ENCODE measurements around the gene AQP5. TPM values are rescaled to one million over a fixed set of nuclear protein-coding genes. Genes with fewer than 3 reads are reported as not detected.

The AQP5 gene
- not detected for total RNA-seq (2021; fragmentation: NEBNext Ultra II Directional; extraction: Animal tissue kit (Norgen Biotek cat#: 25700))
- long read RNA-seq = 0 reads

DNA sequence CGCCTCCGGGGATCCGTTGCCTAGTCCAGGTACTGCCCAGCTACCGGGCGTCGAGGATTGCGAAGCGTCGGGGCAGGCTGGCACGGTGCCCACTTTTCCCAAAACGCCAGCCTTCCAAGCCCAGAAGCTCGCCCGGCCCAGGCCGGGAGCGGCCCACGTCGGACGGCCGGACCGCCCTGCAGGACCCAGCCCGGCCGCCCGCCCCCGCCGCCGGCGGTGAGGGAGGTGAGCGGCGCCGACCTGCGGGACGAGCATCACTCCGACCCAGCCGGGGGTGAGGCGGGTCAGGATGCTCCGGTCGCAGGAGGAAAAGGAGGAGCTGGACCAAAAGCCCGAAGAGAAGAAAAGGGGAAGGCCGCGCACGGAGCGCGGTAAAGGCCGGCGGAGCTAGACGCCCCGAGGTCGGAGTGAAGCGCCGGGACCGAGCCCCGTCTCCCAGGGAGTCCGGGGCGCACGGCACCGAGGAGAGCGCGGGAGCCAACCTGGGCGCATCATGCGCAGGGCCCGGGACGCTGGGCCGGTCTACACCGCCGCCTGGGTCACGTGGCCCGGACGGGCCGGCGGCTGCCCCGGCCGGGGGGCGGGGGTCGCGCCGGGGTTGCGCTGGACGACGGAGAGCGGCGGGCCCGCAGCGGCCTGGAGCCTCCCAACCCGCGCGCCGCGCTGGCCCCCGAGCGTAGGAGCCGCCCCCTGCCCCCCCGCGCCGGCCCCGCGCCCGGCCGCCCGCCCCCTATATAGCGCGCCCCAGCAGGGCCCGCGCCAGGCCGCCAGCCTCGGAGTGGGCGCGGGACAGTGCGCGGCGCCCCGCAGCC is at the start of gene AQP5:
Gene AQP5, plus strand, starts transcription at position 762 of the 812 bp plus-strand sequence. CDS start 146 bp downstream, outside the sequence.
- no peak for DNase-seq
- Mint-ChIP-seq H3K9me3 (no peaks in the 10 kb centered on the region), H3K27ac (no peak within 1 kb of the TSS), H3K4me1 (ENCODE audit: low read depth) (peaks cover 18% of the 10 kb centered on the region), H3K27me3 (ENCODE audit: insufficient read depth) (peaks cover 31% of the 10 kb centered on the region), H3K4me3 (peak within 1 kb of the TSS; percentile 52), H3K36me3 (ENCODE audit: low read depth) (peaks cover 6% of the 10 kb centered on the region; the same call in 1 of the 2 replicates)
- TF ChIP-seq, protein P1, sequence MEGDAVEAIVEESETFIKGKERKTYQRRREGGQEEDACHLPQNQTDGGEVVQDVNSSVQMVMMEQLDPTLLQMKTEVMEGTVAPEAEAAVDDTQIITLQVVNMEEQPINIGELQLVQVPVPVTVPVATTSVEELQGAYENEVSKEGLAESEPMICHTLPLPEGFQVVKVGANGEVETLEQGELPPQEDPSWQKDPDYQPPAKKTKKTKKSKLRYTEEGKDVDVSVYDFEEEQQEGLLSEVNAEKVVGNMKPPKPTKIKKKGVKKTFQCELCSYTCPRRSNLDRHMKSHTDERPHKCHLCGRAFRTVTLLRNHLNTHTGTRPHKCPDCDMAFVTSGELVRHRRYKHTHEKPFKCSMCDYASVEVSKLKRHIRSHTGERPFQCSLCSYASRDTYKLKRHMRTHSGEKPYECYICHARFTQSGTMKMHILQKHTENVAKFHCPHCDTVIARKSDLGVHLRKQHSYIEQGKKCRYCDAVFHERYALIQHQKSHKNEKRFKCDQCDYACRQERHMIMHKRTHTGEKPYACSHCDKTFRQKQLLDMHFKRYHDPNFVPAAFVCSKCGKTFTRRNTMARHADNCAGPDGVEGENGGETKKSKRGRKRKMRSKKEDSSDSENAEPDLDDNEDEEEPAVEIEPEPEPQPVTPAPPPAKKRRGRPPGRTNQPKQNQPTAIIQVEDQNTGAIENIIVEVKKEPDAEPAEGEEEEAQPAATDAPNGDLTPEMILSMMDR (IDR thresholded peaks at IDR 0.05) = no peak

- H3K4me1 Mint-ChIP-seq (ENCODE audit: low read depth) = no peaks in the 10 kb centered on the region
- H3K36me3 Mint-ChIP-seq (ENCODE audit: low read depth) = no peaks in the 10 kb centered on the region
- DNase-seq = no peak
These were observed 49.1 kb upstream of the AQP5 start for GRCh38 chr12:49912345-49913255.

GRCh38 chr12:49916129-49916919 is 45.3 kb upstream of the AQP5 start:
- Mint-ChIP-seq H3K4me1 (ENCODE audit: low read depth) (peaks cover 12% of the 10 kb centered on the region), H3K4me3 (no peak overlapping the region), H3K27me3 (ENCODE audit: insufficient read depth) (peaks cover 11% of the 10 kb centered on the region), H3K36me3 (ENCODE audit: low read depth) (no peaks in the 10 kb centered on the region), H3K27ac (no peak overlapping the region), H3K9me3 (no peaks in the 10 kb centered on the region)
- DNase-seq = no peak
- TF ChIP-seq, protein P1 (IDR thresholded peaks at IDR 0.05) = no peak

More at GRCh38 chr12:49912345-49913255, 49.1 kb upstream of the AQP5 start:
- Mint-ChIP-seq H3K27ac (no peak overlapping the region), H3K27me3 (ENCODE audit: insufficient read depth) (peaks cover 13% of the 10 kb centered on the region), H3K9me3 (no peaks in the 10 kb centered on the region), H3K4me3 (no peak overlapping the region)
- TF ChIP-seq, protein P1 (IDR thresholded peaks at IDR 0.05) = no peak

- TF ChIP-seq, protein P1 (IDR thresholded peaks at IDR 0.05) = no peak
- Mint-ChIP-seq H3K4me1 (ENCODE audit: low read depth) (peaks cover 12% of the 10 kb centered on the region), H3K36me3 (ENCODE audit: low read depth) (no peaks in the 10 kb centered on the region), H3K27me3 (ENCODE audit: insufficient read depth) (peaks cover 9% of the 10 kb centered on the region; the same call in 1 of the 2 replicates), H3K4me3 (no peak overlapping the region), H3K9me3 (no peaks in the 10 kb centered on the region), H3K27ac (no peak overlapping the region)
- no peak for DNase-seq
These were observed 44.4 kb upstream of the AQP5 start for GRCh38 chr12:49917166-49917787.

Measured in HFFc6 (cell line).